Astrocyte of the cerebellum (primary cell): Measurements from ENCODE around the gene CCDC180.

Experiments
- DNase-seq: peaks from one replicate; pipeline ENCODE4 v3.0.0-alpha.2; 2011; ENCODE audit warnings: low read depth
- H3K4me3 ChIP-seq: 2 replicates; pipeline ENCODE4 v1.5.1; 2011; ENCODE audit warnings: mild to moderate bottlenecking, low read depth, low read length, moderate library complexity
- in situ Hi-C: cut with HindIII; loops from 2 replicates; pipeline ENCODE4 v1.10.0; 2017; ENCODE audit warnings: low sequenced_read_pairs
- TF ChIP-seq, protein P1 (sequence below): IDR thresholded peaks from 2 replicates; pipeline ENCODE4 v1.5.1; 2012; ENCODE audit warnings: low read length, low read depth, moderate library complexity, mild to moderate bottlenecking; ENCODE audit errors: missing control alignments

Gene CCDC180

DNA sequence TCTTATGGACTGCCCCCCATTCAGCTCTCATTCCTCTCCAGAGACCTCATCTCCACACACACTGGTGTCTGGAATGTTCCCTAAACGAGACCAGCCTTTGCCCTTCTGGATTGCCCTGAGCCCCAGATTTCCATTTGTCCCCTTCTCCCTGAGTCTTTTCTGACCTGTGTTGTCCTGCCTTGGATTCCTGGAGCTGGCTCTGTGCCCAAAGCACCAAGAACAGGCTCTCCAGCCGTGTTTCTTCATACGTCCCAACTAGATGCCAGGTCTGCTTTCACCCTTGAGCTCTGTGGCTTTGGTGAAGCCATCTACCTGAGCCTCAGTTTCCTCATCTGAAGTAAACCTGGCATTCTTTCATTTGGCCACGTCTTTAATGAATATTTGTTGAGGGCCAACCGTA is 6.3 kb downstream of the CCDC180 start:
- no peak overlapping the region for H3K4me3 ChIP-seq
- DNase-seq, result no peak
- TF ChIP-seq, protein P1, sequence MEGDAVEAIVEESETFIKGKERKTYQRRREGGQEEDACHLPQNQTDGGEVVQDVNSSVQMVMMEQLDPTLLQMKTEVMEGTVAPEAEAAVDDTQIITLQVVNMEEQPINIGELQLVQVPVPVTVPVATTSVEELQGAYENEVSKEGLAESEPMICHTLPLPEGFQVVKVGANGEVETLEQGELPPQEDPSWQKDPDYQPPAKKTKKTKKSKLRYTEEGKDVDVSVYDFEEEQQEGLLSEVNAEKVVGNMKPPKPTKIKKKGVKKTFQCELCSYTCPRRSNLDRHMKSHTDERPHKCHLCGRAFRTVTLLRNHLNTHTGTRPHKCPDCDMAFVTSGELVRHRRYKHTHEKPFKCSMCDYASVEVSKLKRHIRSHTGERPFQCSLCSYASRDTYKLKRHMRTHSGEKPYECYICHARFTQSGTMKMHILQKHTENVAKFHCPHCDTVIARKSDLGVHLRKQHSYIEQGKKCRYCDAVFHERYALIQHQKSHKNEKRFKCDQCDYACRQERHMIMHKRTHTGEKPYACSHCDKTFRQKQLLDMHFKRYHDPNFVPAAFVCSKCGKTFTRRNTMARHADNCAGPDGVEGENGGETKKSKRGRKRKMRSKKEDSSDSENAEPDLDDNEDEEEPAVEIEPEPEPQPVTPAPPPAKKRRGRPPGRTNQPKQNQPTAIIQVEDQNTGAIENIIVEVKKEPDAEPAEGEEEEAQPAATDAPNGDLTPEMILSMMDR, result no peak
- in situ Hi-C loops, result no loop called here

DNA sequence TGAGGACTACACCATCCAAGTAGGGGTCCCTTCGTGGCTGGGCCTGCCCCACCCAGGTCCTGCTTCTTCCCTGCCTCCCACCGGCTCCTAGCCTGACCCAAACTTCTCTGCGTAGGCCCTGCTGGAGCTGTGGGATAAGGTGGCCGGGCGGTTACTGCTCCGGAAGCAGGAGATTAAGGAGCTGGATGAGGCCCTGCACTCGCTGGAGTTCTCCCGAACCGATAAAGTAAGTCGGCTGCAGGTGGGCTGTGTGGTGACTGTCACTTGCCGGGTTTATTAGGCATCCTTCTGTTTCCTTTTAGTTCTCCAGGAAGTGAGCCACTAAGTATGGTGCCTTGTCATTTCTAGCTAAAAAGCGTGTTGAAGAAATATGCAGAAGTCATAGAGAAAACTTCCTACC is 7.0 kb downstream of the CCDC180 start:
- in situ Hi-C loops, result no loop called here
- H3K4me3 ChIP-seq, result no peak overlapping the region
- no peak for DNase-seq
- TF ChIP-seq, protein P1, result no peak

DNA sequence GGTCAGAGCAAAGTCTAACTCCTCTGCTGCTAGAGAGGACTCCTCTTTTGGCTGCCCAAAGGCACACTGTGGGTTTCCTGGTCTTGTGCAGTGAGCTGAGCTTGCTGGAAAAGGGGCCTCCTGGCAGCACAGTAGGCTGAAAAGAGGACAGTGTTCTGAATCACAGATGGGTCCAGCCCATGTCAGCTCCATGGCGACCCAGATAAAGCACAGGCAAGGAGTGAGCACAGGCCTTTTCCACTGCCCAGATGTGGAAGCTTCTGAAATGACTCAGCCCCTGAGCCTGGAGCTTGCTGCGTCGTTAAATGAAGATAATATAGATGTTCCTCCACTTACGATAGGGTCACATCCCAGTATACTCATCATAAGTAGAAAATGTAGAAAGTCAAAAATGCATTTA is 8.1 kb downstream of the CCDC180 start:
- TF ChIP-seq, protein P1, result no peak
- in situ Hi-C loops, result no loop called here
- DNase-seq, result no peak
- no peak overlapping the region for H3K4me3 ChIP-seq

DNA sequence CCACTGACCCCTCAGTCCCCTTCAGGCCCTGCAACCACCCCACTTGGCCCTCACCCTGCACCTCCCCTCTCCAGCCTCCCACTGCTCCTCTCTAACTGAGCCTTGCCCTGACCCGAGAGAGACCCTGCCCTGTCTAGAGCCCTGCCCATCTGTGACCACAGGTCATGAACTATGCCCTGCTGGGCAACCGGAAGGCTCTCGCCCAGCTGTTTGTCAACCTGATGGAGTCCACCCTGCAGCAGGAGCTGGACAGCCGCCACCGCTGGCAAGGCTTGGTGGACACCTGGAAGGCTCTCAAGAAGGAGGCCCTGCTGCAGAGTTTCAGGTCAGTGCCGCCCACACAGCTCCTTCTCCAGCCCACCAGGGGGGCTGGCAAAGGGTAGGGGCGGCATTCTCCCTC is 9.4 kb downstream of the CCDC180 start:
- in situ Hi-C loops, result no loop called here
- TF ChIP-seq, protein P1, result no peak
- no peak for DNase-seq
- no peak overlapping the region for H3K4me3 ChIP-seq

DNA sequence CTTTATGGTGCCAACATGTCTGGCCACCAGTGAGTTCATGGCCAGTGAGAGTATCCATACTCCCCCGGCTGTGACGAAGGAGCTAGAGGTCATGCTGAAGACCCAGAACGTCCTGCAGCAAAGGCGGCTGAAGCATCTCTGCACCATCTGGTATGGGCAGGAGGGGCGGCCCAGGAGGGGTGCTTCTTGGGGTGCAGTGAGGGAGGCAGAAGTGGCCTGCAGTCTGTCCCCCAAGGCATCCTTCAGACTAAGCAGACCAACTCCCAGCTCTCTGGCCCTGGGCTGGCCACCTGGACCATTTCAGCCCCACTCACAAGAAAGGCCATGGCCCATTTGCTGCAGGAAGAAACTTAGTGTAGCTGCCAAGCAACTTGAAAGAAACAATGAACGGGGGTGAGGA is 11.0 kb downstream of the CCDC180 start:
- no peak overlapping the region for H3K4me3 ChIP-seq
- TF ChIP-seq, protein P1, result no peak
- in situ Hi-C loops, result no loop called here
- no peak for DNase-seq

DNA sequence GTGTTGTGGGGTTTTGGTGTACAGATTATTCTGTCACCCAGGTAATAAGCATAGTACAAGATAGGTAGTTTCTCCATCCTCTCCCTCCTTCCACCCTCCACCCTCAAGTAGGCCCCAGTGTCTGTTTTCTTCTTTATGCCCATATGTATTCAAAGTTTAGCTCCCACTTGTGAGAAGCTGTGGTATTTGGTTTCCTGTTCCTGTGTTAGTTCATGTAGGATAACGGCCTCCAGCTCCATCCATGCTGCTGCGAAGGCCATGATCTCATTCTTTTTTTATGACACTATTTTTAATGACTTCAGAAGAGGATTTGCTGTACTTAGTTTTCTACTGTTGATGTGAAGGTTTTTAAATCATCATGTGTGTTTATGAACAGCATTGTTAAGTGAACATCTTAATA is 11.9 kb downstream of the CCDC180 start:
- H3K4me3 ChIP-seq, result no peak overlapping the region
- in situ Hi-C loops, result no loop called here
- no peak for DNase-seq
- TF ChIP-seq, protein P1, result no peak

DNA sequence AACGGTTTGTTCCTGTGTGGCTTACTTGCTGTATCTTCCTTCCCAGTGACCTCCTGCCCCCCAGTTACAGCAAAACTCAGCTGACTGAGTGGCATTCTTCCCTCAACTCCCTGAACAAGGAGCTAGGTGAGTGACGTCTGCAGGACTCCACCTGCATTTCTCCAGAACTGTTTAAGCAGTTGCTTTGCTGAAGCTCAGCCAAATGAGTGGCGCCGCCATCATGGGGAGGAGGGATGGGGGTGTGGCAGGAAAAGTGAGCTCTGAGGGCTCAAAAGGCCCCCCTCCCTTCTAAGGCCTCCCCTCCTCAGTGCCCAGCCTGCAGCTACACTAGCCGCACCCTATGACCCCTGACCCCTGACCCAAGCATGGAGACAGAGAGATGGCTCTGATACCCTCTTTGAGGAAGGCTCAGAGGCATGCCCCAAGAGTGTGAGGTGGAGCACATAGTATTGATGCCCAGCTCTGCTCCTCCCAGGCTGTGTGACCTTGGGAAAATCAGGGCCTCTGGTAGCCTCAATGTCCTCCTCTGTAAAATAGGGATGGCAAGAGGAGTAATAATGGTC is 12.7 kb downstream of the CCDC180 start:
- DNase-seq, result no peak
- TF ChIP-seq, protein P1, result no peak
- in situ Hi-C loops, result no loop called here
- H3K4me3 ChIP-seq, result no peak overlapping the region
